HepG2 (cell line): ENCODE measurements around the gene LAP3. TPM values are rescaled to one million over a fixed set of nuclear protein-coding genes. Genes with fewer than 3 reads are reported as not detected.

Source experiments
- polyA plus RNA-seq, 8 experiments: library from polyadenylated mRNA; depleted of rRNA in 3 of 8; stranded (reverse) in 7 of 8; unstranded in 1 of 8; fragments of >200 nt; fragmentation: Illumina TruSeq in 4 of 8; extraction: Trizol in 4 of 8; gene quantifications; 2 replicates each; pipeline versions ENCODE4 v1.2.1 to v1.2.3, GENCODE V29; 2011 to 2016; ENCODE audit warnings: low read depth in 4 of 8, missing spikeins in 1 of 8, mixed read lengths in 1 of 8; ENCODE audit not compliant: insufficient read depth in 1 of 8
- total RNA-seq, 5 experiments: library from RNA; depleted of rRNA; stranded (reverse); fragments of >200 nt; fragmentation: Illumina TruSeq; extraction: Trizol; gene quantifications; 2 replicates each; pipeline ENCODE4 v1.2.3, GENCODE V29; 2016; ENCODE audit warnings: low read depth in 1 of 5

The LAP3 gene
- total and polyA plus RNA-seq, 2 of the 13 experiments (the other 11 are each of a cell fraction or from before 2014, with no cell fraction given) = 106 to 125 TPM

Other genes starting within 250 kb of the LAP3 start
- gene QDPR, start 65.1 kb upstream of the LAP3 start, total RNA-seq (2016; rRNA removed; fragmentation: Illumina TruSeq; extraction: Trizol) = 9.9 and 32.4 TPM in 2 replicates
- 84.0 and 95.5 TPM in 2 replicates for gene QDPR, start 65.1 kb upstream of the LAP3 start, polyA plus RNA-seq (2011; rRNA removed)
- not detected in 2 replicates for gene CLRN2, start 62.0 kb upstream of the LAP3 start, total RNA-seq (2016; rRNA removed; fragmentation: Illumina TruSeq; extraction: Trizol)
- gene CLRN2, start 62.0 kb upstream of the LAP3 start, polyA plus RNA-seq (2011; rRNA removed) = not detected in 2 replicates
- 65.7 and 96.5 TPM in 2 replicates for gene MED28, start 37.4 kb downstream of the LAP3 start, total RNA-seq (2016; rRNA removed; fragmentation: Illumina TruSeq; extraction: Trizol)
- gene MED28, start 37.4 kb downstream of the LAP3 start, polyA plus RNA-seq (2011; rRNA removed) = 41.3 and 42.8 TPM in 2 replicates
- gene FAM184B, start 204.4 kb downstream of the LAP3 start, total RNA-seq (2016; rRNA removed; fragmentation: Illumina TruSeq; extraction: Trizol) = not detected in 2 replicates
- 0.01 TPM in 1 of 2 replicates, not detected in the other for gene FAM184B, start 204.4 kb downstream of the LAP3 start, polyA plus RNA-seq (2011; rRNA removed)
- 41.9 and 46.1 TPM in 2 replicates for gene DCAF16, start 233.6 kb downstream of the LAP3 start, total RNA-seq (2016; rRNA removed; fragmentation: Illumina TruSeq; extraction: Trizol)
- 34.1 and 37.5 TPM in 2 replicates for gene DCAF16, start 233.6 kb downstream of the LAP3 start, polyA plus RNA-seq (2011; rRNA removed)
- gene NCAPG, start 233.8 kb downstream of the LAP3 start, total RNA-seq (2016; rRNA removed; fragmentation: Illumina TruSeq; extraction: Trizol) = 61.9 and 108 TPM in 2 replicates
- 8.1 and 14.8 TPM in 2 replicates for gene NCAPG, start 233.8 kb downstream of the LAP3 start, polyA plus RNA-seq (2011; rRNA removed)